Stimulated activated CD4-positive, alpha-beta T cell treated with anti-CD3 and anti-CD28 coated beads, Interleukin-2, amount 100 ng/mL, for 48 hours (primary cell): Measurements from ENCODE around the gene PTPRF.
"Not testable (repeated sequence)": the region's sequence is repeated elsewhere in the genome, so short reads cannot be mapped to it uniquely, and the experiment has no call there.

Experiments
- DNase-seq, 2 donors: peaks; one replicate each; pipeline ENCODE4 v3.0.0-alpha.2; 2020

PTPRF gene

DNA sequence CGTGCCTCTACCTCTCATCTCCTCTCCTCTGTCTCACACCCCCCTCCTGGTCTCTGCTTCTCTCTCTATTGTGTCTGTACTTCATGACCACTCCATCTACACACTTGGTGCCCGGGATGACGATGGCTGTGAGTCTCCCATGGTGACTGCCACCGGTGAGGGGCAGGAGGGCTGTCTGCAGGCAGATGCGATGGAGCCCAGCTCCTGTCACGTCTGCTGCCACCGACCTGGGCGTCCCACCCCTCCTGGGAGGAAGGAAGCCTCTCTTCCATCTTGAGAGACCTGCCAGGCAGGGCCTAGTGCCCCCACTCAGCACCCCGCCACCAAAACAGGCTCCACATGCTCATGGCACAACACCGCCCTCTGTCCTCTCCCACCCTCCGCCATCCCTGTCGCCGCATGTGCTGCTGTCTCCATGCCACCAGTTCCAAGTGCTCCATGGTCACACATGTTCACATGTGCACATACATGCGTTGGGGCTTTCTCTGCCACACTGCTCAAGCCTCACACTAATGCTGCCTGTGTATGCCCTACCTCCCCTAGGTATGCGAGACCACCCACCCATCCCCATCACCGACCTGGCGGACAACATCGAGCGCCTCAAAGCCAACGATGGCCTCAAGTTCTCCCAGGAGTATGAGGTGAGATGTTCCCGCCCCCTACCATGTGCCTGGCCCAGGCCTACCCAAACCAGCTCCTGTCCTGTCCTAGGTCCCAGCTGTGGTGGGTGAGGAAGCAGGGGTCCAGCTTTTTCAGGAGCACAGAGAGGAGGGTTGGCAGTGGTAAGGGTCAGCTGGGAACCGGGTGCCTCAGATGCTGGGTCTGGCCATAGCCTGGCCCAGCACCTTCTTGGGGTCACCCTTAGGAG is 82.6 kb downstream of the PTPRF start:
- DNase-seq, result no peak

GRCh38 chr1:43614211-43614610 is 83.5 kb downstream of the PTPRF start:
- DNase-seq, result no peak

DNA sequence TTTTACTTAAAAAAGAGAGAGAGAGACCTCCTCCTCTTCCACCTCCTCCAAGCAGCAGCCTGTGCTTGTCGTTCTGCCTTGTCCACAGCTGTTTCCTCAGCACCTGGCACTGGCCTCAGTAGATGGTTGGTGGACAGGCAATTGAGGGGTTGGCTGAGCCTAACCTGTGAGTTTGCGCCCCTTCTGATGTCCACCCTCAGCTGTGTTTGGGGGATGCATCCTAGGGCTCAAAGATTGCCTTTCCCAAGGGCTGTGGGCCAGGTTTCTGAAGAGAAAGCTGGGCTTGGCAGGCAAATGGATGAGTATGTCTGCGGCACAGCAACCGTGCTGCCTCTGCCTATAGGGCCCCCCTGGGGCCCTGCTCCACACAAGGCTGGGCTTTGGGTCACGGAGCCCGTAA is 84.2 kb downstream of the PTPRF start:
- no peak for DNase-seq

GRCh38 chr1:43616383-43616782 is 85.7 kb downstream of the PTPRF start:
- no peak for DNase-seq

- no peak for DNase-seq
These were observed 86.3 kb downstream of the PTPRF start for GRCh38 chr1:43617011-43617410.

DNA sequence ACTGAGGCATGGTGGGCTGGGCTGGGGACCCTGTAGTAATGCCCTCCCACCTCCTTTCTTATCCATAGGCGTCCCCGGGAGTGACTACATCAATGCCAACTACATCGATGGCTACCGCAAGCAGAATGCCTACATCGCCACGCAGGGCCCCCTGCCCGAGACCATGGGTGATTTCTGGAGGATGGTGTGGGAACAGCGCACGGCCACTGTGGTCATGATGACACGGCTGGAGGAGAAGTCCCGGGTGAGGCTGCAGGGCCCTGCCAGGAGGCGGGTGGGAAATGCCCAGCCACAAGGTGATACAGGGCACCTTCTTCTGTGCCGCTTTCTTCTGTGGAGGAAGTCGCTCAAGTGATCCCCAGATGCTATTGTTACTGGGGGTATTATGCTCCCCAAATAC is 87.0 kb downstream of the PTPRF start:
- DNase-seq, result no peak

DNA sequence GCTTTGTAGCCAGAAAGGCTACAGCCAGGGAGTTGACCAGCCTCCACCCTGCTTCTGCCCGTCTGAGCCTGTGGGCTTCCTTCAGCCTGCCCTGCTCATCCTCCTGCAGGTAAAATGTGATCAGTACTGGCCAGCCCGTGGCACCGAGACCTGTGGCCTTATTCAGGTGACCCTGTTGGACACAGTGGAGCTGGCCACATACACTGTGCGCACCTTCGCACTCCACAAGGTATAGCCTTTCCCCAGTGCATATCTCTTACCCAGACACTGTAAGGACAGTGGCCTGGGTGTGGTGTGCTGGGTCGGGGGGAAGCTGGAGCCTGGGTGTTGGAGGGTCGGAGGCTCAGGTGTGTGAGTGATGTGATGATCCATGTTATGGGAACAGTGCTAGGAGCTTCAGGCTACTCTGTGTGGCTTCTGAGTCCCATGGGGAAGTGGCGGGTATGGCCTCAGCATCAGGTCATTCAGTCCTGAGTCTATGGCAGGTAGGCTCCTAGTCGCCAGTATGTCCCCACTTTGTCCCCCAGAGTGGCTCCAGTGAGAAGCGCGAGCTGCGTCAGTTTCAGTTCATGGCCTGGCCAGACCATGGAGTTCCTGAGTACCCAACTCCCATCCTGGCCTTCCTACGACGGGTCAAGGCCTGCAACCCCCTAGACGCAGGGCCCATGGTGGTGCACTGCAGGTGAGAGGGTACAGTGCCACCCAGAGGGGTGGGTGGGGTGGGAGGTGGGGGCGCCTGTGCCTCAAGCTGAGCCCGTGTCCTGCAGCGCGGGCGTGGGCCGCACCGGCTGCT is 88.0 kb downstream of the PTPRF start:
- DNase-seq, result no peak

GRCh38 chr1:43619314-43619790 is 88.7 kb downstream of the PTPRF start:
- no peak for DNase-seq

DNA sequence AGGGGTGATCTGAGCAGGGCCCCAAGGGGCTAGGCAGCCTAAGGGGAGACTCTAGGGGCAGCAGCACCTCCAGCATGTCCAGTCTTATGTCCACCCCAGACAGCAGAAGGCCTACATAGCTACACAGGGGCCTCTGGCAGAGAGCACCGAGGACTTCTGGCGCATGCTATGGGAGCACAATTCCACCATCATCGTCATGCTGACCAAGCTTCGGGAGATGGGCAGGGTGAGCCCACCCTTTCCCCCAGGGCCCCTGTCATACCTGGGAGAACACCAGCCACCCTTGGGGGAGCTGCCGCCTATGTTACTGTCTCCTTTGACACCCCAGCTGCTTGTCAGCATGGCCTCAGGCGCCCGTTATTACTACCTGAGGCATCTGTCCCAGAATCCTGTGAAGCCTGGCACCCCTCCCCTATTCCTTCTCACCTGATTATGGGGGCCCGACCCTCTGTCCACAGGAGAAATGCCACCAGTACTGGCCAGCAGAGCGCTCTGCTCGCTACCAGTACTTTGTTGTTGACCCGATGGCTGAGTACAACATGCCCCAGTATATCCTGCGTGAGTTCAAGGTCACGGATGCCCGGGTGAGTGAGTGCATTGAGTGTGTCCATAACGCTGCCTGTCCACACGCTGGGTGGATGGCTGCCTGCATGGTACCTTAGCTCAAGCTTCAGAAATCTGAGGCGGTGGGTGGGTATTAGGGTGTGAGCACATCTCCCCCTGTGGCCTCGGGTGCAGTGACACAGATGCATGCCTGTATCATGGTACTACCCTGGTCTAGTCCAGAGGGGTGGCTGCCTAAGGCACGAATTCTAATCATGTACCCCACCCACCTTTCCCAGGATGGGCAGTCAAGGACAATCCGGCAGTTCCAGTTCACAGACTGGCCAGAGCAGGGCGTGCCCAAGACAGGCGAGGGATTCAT is 89.6 kb downstream of the PTPRF start:
- DNase-seq, result no peak

DNA sequence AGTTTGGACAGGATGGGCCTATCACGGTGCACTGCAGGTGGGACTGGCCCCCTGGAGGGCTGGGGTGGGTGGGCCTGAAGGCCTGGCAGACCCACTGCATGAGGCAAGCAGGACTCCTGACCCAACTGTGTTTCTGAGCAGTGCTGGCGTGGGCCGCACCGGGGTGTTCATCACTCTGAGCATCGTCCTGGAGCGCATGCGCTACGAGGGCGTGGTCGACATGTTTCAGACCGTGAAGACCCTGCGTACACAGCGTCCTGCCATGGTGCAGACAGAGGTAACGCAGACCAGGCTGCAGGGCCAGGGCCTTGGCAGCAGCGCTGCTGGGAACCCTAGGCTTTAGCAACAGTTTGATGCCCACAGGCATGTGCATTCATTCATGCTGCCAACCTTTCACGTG is 90.3 kb downstream of the PTPRF start:
- DNase-seq, result no peak

- DNase-seq, result no peak
These were observed 90.7 kb downstream of the PTPRF start for GRCh38 chr1:43621386-43621785.

GRCh38 chr1:43621861-43622260 is 91.2 kb downstream of the PTPRF start:
- no peak for DNase-seq

DNA sequence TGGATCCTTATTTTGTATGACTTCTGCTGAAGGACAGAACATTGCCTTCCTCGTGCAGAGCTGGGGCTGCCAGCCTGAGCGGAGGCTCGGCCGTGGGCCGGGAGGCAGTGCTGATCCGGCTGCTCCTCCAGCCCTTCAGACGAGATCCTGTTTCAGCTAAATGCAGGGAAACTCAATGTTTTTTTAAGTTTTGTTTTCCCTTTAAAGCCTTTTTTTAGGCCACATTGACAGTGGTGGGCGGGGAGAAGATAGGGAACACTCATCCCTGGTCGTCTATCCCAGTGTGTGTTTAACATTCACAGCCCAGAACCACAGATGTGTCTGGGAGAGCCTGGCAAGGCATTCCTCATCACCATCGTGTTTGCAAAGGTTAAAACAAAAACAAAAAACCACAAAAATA is 91.8 kb downstream of the PTPRF start:
- no peak for DNase-seq

GRCh38 chr1:43622901-43623780 is 92.5 kb downstream of the PTPRF start:
- no peak for DNase-seq

DNA sequence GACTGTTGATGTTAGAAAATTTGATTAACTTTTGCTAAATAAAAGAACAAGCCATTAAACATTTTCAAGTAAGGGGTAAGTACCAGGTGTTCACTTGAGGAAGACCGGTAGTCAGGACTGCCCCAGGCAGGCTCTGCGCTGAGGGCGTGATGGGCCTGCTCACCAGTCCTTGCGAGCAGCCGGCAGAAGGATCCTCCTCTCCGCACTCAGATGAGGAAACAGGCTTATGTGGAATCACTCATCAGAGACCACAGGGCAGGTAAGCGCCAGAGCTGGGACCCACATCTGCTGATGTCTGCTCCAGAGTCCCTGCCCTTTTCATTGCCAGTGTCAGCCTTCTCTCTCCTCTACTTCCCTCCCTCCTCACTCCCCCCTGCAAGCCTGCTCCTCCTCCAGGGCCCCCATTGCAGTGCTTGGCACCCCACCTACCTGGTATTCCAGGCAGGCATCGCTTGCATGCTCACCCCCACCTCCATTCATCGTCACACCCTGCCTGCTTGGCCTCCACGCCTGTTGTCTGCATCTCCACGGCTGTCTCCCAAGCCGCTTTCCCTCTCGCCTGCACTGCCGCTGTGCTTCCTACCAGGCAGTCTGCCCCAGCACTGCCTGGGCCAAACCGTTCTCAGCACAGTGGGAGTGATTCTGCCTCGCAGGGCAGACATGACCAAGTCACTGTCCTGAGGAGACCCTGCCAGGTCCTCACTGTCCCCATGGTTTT is 94.5 kb downstream of the PTPRF start:
- no peak for DNase-seq

GRCh38 chr1:43632135-43632670 is 101.5 kb downstream of the PTPRF start:
- DNase-seq, result no peak

DNA sequence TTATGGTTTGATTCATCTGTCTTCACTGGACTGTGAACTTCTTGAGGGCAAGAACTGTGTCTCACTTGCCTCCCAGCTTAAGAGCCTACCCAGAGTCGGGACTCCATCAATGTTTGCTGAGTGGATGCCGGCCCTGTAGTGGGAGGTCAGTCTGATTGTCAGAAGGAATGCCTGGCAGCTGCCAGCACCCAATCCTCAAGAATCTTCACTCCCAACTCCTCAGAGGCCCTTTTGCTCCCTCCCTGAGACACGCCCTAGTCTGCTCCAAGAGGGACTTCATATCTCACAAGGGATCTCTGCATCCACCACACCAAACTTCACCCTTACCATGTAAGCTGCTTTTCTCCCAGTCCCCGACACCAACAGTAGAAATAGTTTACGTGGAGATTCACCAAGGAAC is 104.0 kb downstream of the PTPRF start:
- no peak for DNase-seq

GRCh38 chr1:43636006-43636641 is 105.4 kb downstream of the PTPRF start:
- DNase-seq, result no peak

DNA sequence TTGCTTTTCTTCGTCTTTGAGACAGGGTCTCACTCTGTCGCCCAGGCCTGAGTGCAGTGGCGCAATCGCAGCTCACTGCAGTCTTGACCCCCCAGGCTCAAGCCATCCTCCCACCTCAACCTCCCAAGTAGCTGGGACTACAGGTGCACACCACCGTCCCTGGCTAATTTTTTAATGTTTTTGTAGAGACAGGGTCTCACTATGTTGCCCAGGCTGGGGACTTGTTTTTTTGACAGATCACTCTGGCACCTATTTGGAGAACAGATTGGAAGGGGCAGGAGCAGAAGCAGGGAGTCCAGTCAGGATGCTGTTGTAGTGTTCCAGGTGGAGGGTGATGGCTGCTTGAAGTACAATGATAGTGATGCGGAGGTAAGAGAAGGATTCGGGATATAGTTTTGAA is 106.6 kb downstream of the PTPRF start:
- DNase-seq, result no peak

- DNase-seq, result not testable (repeated sequence)
These were observed 107.7 kb downstream of the PTPRF start for GRCh38 chr1:43638381-43638780.
